Measurements from ENCODE around the gene XPR1.
"Not testable (repeated sequence)": the region's sequence is repeated elsewhere in the genome, so short reads cannot be mapped to it uniquely, and the experiment has no call there.

The XPR1 gene

DNA sequence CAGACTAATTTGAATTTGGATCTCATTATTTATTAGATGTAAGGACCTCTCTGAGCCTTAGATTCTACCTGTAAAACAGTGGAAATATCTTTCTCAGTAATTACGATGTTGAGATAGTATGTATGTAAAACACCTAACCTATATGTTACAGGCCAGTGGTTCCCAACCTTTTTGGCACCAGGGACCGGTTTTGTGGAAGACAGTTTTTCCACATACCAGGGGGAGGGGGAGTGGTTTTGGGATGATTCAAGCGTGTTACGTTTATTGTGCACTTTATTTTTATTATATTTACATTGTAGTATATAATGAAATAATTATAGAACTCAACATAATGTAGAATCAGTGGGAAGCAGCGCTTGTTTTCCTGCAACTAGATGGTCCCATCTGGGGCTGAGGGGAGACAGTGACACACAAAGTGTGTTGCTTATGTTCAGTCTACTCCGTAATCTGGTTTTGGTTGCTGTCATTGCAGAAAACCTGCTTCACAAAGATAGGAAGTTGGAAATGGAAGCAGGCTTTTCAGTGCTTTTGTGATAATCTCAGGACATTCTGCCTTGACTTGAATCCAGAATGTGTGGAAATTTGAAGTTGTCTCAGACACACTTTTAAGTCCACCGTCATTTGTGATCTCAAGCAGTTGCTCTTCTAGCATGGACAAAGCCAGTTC, 12.8 kb downstream of the XPR1 start:
- DNase-seq (ENCODE audit: low spot score): no peak

DNA sequence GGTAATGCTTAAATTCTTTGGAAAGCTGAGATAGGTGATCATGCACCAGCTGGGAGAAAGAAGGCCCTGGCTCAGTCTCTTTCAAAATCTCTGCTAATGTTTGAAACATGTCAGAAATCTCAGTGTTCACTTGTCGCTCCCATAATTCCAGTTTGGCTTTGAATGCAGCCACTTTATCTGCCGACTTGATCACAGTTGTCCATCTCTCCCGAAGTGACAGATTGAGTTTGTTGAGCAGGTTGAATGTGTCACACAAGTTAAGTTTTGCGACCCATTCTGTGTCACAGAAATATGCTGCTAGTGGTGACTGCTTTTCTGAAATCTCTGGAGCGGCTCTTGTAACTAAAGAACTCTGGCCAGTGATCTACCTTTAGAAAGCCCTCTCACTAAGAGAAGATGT, 13.4 kb downstream of the XPR1 start:
- not testable (repeated sequence) for DNase-seq (ENCODE audit: low spot score)

DNA sequence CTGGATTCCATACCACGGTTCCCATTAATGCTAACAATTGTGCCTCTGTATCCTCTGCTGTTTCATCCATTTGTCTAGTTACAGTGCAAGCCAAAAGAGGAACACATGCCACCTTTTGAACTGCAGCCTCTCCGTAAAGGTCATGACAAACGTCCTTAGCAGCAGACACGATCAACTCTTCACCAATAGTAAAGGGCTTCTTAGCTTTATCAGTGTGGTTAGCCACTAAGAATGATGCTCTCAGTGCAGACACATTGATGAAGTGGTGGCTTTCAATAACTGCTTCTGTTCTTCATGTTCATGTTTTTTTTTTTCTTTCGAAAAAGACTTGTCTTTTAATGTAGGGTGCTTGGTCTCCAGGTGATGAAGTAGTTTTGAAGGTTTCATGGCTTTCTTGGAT, 14.3 kb downstream of the XPR1 start:
- no peak for DNase-seq (ENCODE audit: low spot score)

DNA sequence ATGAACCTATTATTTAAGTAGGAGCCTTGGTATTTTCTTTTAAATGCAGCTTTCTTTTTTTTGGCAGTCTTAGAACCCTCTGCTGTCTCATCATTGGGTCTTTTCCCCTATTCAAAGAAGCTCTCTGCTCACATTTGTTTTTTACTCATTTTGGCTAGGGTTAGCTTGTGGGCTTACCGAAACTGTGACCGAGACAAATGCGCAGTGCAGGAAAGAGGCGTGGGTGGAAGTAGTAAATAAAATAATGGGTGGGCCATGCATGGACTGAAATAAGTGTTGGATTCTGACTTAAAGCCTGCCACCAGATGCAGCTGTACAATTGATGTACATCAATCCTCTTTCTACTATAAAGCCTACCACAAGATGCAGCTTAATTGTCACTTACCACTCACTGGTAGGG, 14.7 kb downstream of the XPR1 start:
- no peak for DNase-seq (ENCODE audit: low spot score)

DNA sequence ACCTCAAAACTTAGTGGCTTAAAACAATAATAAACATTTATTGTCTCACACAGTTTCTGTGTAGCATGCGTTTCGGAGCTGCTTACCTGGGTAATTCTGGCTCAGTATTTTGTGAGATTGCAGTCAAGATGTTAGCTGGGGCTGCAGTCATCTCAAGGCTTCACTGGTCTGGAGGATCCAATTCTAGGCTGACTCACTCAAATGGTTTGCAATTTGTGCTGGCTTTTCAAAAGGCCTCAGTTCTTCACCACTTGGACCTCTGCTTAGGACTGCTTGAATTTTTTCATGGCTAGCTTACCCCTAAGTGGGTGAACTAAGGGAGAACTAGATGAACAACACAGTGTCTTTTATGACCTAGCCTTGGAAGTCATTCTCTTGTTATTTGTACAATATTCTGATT, 21.0 kb downstream of the XPR1 start:
- DNase-seq (ENCODE audit: low spot score): no peak

DNA sequence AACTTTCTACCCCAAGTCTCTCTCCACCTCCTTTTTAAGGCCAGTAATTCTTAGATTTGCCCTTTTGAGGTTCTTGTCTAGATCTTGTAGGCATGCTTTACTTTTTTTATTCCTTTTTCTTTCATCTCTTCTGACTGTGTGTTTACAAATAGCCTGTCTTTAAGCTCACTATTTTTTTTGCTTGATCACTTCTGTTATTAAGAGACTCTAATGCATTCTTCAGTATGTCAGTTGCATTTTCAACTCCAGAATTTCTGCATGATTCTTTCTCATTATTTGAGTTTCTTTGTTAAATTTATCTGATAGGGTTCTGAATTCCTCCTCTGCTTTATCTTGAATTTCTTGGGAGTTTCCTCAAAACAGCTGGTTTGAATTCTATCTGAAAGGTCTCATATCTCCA, 30.9 kb downstream of the XPR1 start:
- no peak for DNase-seq (ENCODE audit: low spot score)

DNA sequence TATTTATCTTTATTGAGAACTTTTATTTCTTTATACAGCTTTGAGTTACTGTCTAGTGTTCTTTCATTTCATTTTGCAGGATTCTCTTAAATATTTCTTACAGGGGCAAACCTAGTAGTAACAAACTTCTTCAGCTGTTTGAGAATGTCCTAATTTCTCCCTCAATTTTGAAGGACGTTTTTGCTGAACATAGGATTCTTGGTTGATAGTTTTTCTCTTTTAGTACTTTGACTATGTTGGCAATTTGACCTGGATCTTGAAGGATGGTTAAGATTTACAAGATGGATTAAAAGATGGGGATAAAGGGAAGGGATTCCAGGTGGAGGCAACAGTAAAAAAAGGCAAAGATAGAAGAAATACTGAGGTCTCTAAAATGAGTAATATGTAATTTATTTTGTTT, 38.9 kb downstream of the XPR1 start:
- DNase-seq (ENCODE audit: low spot score): no peak

DNA sequence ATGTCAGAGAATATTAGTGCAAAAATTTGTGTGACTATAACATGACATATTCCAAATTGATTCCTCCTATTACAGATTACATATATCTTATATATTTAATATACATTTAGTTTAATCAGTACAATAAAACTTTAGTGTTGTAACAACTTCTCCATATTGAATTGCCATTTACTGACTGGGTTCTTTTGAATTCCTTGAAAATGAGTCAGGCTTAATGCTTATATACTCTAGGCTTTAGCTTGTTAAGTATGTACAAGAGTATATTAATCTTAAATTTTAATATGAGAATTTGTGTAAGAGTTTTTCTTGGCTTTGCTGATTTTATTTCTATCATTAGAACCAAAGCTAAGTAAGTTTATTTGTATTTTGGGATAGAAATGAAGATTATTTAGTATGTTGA, 40.3 kb downstream of the XPR1 start:
- no peak for DNase-seq (ENCODE audit: low spot score)

DNA sequence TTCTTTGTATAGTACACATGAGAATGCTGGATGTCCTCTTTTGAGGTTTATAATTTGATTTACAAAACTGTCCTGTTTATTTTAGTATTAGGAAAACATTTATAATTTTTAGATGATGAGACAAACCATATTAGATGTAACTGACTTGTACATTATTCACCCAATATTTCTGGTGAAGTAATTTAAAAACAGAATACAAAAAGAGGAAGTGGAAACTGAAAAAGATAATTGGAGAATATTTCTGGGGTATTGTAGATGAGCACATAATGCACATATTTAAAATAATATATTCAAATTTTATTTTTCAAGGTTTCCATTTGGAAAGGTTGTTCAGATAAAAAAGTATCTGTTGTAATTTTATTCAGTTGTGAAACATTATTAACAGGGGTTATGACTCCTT, 40.7 kb downstream of the XPR1 start:
- no peak for DNase-seq (ENCODE audit: low spot score)

DNA sequence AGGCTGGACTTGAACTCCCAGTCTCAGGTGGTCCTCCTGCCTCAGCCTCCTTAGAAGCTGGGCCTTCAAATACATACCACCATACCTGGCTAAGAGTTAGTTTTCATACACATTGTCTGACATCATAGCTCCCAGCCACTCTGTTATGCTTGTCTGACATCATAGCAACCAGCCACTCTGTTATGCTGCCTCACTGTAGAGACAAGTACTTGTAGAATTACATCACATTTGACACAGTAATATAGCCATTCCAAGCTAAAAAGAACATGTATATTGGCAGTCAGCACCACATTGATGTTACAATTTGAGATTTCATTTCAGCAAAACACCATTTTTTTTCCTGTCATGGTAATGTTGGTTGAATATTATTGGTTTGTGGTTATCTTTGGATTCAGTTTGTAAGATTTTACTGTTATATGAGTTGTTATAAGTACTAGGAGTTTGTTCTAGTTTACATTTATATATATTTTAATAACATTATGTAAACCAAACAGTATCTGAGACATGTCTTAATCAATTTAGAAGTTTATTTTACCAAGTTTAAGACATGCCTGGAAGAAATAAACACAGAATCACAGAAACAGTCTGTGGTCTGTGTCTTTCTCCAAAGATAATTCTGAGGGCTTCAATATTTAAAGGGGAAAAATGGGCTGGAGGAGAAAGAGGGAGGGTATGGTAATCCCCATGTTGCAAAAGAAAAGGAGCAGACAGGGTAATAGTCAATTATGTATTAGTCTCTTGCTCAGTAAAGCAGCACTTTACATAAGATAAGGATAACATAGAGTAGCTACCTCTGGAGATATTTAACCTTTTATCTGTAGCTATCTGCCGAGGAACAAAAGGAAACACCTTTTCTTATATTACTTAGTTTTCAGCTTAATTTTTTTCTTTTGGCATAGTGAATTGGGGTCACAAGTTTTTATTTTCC, 43.0 kb downstream of the XPR1 start:
- DNase-seq (ENCODE audit: low spot score): no peak

DNA sequence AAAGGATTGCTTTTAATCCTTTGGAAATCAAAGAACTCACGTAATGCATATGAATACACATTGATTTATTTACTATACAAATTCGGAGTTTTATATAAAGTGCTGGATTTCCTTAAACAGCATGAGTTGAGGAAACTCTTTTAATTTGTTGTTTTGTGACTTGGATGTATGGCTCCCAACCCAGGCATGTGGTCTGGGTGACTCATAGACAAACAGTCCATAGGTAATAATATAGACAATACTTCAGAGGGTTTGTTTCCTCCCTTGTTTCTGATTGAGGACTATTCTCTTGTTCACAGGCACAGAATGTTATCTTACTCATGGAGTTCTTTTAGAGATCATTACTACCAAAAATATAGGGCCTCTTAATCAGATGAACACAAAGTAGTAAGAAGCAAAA, 43.8 kb downstream of the XPR1 start:
- no peak for DNase-seq (ENCODE audit: low spot score)

DNA sequence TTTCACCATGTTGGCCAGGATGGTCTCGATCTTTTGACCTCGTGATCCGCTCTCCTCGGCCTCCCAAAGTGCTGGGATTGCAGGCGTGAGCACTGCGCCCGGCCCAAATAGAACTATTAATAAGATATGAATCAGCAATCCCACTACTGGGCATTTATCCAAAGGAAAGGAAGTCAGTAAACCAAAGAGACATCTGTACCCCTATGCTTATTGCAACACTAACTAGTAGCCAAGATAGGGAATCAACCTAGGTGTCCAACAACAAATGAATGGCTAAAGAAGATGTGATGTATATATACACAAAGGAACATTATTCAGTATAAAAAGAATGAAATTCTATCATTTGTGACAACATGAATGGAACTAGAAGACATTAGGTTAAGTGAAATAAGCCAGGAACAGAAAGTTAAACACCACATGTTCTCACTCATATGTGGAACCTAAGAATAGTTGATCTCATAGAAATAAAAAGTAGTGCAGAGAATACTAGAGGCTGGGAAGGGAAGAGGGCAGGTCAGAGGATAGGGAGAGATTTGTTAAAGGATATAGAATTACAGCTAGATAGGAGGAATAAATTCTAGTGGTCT, 48.8 kb downstream of the XPR1 start:
- no peak for DNase-seq (ENCODE audit: low spot score)

DNA sequence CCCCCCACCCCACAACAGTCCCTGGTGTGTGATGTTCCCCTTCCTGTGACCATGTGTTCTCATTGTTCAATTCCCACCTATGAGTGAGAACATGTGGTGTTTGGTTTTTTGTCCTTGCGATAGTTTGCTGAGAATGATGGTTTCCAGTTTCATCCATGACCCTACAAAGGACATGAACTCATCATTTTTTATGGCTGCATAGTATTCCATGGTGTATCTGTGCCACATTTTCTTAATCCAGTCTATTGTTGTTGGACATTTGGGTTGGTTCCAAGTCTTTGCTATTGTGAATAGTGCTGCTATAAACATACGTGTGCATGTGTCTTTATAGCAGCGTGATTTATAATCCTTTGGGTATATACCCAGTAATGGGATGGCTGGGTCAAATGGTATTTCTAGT, 51.3 kb downstream of the XPR1 start:
- DNase-seq (ENCODE audit: low spot score): not testable (repeated sequence)

DNA sequence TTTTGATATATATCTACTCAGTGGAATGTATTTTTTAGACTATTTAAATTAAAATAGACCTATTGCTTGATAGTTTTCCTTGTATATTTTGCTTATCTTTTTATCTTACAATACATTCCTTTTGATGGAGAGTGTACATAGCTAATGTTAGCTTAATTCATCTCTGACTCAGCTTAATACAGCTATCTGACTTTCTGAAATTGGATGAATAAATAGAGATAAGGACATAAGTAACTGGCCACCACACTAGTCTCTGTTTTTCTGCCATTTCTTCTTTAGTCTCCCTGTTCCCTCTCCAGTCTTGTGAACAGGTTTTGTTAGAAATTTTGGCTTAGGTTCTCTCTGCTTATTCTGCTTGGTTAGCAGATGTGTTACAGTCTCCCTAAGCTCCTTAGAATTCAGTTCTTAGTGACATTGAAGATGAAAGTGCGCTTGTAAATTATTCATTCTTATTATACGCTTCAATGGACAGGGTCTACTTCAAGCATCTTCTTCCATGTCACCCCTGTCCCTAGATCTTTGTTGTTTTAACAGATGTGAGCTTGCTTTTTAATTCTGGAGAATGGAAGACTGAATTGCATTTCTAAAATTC, 59.6 kb downstream of the XPR1 start:
- DNase-seq (ENCODE audit: low spot score): no peak

DNA sequence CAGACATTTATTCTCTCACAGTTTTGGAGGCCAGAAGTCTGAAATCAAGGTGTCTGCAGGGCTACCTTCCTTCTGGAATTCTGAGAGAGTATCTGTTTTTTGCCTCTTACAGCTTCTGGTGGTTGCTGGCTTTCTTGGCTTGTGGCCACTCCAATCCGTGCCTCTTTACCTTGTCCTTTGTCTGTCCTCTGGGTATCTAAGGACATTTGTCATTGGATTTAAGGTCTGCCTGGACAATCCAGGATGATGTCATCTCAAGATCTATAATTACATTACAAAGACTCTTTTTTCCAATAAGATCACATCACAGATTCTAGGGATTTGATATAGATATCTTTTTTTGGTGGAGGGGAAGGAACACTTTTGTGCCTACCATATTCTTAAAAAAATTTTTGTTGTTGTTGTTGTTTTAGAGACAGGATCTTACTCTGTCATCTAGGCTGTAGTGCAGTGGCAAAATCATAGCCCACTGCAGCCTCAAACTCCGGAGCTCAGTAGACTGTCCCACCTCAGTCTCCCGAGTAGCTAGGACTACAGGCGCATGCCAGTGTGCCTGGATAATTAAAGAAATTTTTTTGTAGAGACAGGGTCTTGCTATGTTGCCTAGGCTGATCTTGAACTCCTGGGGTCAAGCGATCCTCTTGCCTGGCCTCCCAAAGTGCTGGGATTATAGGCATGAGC, 61.9 kb downstream of the XPR1 start:
- DNase-seq (ENCODE audit: low spot score): no peak

DNA sequence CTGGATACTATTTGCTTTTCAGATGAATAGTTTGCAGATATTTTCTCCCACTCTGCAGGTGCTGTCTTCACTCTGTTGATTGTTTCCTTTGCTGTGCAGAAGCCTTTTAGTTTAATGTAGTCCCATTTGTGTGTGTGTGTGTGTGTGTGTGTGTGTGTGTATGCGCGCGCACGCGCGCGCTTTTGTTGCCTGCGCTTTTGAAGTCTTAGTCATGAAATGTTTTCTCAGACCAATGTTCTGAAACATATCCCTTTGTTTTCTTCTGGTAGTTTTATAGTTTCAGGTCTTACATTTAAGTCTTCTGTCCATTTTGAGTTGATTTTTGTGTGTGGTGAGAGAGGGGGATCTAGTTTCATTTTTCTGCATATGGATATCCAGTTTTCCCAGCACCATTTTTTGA, 63.5 kb downstream of the XPR1 start:
- DNase-seq (ENCODE audit: low spot score): no peak

DNA sequence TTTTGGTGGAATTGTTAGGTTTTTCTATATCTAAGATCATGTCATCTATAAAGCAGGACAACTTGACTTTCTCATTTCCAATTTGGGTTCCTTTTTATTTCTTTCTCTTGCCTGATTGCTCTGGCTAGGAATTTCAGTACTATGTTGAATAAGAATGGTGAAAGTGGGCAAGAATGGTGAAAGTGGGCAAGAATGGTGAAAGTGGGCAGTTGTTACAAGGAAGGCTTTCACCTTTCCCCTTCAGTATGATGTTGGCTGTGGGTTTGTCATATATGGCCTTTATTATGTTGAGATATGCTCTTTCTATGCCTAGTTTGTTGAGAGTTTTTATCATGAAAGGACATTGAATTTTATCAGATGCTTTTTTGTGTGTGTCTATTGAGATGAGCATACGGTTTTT, 64.5 kb downstream of the XPR1 start:
- no peak for DNase-seq (ENCODE audit: low spot score)

DNA sequence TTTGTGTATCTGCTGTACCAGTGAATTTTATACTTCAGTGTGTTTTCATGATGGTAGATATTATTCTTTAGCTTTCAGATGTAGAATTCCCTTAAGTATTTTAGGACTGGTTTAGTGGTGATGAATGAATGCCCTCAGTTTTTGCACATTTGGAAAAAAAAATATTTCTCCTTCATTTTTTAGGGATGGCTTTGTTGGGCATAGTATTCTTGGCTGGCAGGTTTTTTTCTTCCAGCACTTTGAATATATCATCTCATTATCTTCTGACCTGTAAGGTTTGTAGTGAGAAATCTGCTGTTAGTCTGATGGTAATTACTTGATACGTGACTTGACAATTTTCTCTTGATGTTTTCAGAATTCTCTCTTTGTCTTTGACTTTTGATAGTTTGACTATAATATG, 66.8 kb downstream of the XPR1 start:
- DNase-seq (ENCODE audit: low spot score): no peak

DNA sequence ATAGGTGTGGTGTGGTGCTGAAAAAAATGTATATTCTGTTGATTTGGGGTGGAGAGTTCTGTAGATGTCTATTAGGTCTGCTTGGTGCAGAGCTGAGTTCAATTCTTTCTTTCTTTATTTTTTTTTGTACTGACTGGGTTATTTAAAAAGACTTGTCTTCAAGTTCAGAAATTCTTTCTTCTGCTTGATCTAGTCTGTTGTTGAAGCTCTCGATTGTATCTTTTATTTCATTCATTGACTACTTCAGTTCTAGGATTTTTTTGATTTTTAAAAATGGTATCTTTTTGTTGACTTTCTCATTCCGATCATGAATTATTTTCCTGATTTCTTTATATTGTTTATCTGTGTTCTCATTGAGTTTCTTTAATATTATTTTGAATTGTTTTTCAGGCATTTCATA, 70.6 kb downstream of the XPR1 start:
- not testable (repeated sequence) for DNase-seq (ENCODE audit: low spot score)

DNA sequence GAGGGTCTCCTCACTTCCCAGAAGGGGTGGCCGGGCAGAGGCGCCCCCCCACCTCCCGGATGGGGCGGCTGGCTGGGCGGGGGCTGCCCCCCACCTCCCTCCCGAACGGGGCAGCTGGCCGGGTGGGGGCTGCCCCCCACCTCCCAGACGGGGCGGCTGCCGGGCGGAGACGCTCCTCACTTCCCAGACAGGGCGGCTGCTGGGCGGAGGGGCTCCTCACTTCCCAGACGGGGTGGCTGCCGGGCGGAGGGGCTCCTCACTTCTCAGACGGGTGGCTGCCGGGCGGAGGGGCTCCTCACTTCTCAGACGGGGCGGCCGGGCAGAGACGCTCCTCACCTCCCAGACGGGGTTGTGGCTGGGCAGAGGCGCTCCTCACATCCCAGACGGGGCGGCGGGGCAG, 78.9 kb downstream of the XPR1 start:
- DNase-seq (ENCODE audit: low spot score): not testable (repeated sequence)

DNA sequence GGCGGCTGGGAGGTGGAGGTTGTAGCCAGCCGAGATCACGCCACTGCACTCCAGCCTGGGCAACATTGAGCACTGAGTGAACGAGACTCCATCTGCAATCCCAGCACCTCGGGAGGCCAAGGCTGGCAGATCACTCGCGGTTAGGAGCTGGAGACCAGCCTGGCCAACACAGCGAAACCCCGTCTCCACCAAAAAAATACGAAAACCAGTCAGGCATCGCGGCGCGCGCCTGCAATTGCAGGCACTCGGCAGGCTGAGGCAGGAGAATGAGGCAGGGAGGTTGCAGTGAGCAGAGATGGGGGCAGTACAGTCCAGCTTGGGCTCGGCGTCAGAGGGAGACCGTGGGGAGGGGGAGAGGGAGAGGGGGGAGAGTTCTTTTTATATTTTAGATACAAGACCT, 79.4 kb downstream of the XPR1 start:
- DNase-seq (ENCODE audit: low spot score): not testable (repeated sequence)

DNA sequence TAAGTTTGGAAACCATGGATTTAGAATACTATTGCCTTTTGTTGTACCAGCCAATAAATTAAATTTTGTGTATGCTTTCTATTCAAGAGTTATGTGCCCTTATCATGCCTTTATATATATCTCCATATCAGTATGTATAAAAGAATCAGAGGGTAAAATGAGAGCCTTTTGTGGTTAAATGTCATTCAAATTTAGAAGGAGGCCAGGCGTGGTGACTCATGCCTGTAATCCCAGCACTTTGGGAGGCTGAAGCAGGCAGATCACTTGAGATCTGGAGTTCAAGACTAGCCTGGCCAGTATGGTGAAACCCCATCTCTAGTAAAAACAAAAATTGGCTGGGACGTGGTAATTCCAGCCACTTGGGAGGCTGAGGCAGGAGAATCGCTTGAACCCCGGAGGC, 88.9 kb downstream of the XPR1 start:
- no peak for DNase-seq (ENCODE audit: low spot score)

Measured in putamen (tissue), 1 donor.